HL-60 (cell line): ENCODE data around the gene GADD45B.

Source experiments
- POLR2AphosphoS5 ChIP-seq: IDR thresholded peaks from 2 replicates; pipeline ENCODE4 v1.6.1; 2012; ENCODE audit warnings: low read depth
- TF ChIP-seq, protein P1 (sequence below): IDR thresholded peaks from one replicate; pipeline ENCODE4 v1.5.1; 2011; ENCODE audit warnings: low read length, control low read depth, inconsistent platforms; ENCODE audit not compliant: insufficient read depth
- TF ChIP-seq, protein P2 (sequence below): IDR thresholded peaks from 2 replicates; pipeline ENCODE4 v1.6.1; 2012; ENCODE audit warnings: low read depth; ENCODE audit not compliant: insufficient replicate concordance

DNA sequence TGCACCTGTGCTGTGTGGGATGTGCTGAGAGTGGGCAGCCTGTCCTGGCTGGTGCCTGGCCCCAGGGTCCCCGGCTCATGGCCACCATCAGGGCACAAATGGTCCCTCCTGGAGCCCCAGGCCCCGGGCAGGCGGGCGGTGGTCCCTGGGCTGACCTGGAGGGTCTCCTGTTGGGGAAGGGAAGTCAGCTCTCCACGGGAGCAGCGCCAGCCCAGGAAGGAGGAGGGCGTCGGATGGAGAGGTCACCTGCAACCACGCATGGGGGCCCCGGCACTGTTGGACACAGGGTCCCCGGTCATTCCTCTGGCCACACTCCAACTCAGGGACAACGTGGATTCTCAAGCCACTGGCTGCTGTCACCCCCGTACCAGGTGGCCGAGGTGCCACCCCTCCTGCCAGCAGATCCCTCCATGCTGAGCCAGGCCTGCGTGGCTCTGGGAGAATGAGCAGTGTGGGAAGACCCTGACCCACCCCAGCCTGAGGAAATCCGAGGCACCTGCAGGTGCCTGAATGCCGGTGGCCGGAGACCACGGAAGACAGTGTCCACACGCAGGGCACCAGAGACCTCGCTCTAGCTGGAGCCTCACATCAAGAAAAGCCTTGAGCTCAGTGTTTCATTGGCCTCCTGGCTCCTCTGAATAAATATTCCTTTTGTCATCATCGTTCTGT is 32.7 kb upstream of the GADD45B start:
- TF ChIP-seq, protein P1, sequence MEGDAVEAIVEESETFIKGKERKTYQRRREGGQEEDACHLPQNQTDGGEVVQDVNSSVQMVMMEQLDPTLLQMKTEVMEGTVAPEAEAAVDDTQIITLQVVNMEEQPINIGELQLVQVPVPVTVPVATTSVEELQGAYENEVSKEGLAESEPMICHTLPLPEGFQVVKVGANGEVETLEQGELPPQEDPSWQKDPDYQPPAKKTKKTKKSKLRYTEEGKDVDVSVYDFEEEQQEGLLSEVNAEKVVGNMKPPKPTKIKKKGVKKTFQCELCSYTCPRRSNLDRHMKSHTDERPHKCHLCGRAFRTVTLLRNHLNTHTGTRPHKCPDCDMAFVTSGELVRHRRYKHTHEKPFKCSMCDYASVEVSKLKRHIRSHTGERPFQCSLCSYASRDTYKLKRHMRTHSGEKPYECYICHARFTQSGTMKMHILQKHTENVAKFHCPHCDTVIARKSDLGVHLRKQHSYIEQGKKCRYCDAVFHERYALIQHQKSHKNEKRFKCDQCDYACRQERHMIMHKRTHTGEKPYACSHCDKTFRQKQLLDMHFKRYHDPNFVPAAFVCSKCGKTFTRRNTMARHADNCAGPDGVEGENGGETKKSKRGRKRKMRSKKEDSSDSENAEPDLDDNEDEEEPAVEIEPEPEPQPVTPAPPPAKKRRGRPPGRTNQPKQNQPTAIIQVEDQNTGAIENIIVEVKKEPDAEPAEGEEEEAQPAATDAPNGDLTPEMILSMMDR = no peak
- TF ChIP-seq POLR2AphosphoS5 = no peak
- TF ChIP-seq, protein P2, sequence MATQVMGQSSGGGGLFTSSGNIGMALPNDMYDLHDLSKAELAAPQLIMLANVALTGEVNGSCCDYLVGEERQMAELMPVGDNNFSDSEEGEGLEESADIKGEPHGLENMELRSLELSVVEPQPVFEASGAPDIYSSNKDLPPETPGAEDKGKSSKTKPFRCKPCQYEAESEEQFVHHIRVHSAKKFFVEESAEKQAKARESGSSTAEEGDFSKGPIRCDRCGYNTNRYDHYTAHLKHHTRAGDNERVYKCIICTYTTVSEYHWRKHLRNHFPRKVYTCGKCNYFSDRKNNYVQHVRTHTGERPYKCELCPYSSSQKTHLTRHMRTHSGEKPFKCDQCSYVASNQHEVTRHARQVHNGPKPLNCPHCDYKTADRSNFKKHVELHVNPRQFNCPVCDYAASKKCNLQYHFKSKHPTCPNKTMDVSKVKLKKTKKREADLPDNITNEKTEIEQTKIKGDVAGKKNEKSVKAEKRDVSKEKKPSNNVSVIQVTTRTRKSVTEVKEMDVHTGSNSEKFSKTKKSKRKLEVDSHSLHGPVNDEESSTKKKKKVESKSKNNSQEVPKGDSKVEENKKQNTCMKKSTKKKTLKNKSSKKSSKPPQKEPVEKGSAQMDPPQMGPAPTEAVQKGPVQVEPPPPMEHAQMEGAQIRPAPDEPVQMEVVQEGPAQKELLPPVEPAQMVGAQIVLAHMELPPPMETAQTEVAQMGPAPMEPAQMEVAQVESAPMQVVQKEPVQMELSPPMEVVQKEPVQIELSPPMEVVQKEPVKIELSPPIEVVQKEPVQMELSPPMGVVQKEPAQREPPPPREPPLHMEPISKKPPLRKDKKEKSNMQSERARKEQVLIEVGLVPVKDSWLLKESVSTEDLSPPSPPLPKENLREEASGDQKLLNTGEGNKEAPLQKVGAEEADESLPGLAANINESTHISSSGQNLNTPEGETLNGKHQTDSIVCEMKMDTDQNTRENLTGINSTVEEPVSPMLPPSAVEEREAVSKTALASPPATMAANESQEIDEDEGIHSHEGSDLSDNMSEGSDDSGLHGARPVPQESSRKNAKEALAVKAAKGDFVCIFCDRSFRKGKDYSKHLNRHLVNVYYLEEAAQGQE = no peak
